Thyroid gland (tissue), 4 donors: Measurements from ENCODE around the gene SLC22A7.

ENCODE experiments used
- POLR2A ChIP-seq, 2 donors: fragments of 450-650 bp; IDR thresholded peaks; one replicate each; pipeline ENCODE4 v1.6.1; 2017; ENCODE audit warnings: antibody characterized with exemption in 2 of 2, mild to moderate bottlenecking in 2 of 2, moderate library complexity in 1 of 2
- TF ChIP-seq, protein P1 (sequence below), 6 experiments: fragments of 200-600 bp in 3 of 6; fragments of 450-650 bp in 3 of 6; sonication (generic) in 3 of 6; IDR thresholded peaks; one replicate each; pipeline ENCODE4 v1.5.1; 2016 to 2019; ENCODE audit warnings: antibody characterized with exemption in 6 of 6, mild to moderate bottlenecking in 2 of 6, inconsistent platforms in 1 of 6, moderate library complexity in 1 of 6

DNA sequence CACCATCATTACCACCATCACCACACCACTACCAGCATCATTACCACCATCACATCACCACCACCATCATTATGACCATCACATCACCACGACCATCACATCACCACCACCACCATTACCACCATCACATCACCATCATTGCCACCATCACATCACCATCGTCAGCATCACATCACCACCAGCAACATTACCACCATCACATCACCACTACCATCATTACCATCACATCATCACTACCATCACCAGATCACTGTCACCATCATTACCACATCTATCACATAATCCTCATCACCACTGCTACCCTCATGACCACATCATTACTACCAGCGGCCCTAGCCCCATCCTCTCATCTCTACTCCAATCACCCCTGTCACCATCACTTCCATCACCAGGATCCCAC, 3.5 kb upstream of the SLC22A7 start:
- TF ChIP-seq POLR2A (IDR thresholded peaks at IDR 0.05), result no peak
- TF ChIP-seq, protein P1, sequence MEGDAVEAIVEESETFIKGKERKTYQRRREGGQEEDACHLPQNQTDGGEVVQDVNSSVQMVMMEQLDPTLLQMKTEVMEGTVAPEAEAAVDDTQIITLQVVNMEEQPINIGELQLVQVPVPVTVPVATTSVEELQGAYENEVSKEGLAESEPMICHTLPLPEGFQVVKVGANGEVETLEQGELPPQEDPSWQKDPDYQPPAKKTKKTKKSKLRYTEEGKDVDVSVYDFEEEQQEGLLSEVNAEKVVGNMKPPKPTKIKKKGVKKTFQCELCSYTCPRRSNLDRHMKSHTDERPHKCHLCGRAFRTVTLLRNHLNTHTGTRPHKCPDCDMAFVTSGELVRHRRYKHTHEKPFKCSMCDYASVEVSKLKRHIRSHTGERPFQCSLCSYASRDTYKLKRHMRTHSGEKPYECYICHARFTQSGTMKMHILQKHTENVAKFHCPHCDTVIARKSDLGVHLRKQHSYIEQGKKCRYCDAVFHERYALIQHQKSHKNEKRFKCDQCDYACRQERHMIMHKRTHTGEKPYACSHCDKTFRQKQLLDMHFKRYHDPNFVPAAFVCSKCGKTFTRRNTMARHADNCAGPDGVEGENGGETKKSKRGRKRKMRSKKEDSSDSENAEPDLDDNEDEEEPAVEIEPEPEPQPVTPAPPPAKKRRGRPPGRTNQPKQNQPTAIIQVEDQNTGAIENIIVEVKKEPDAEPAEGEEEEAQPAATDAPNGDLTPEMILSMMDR (IDR thresholded peaks at IDR 0.05), result no peak
